Suprapubic skin (tissue), 3 donors: ENCODE data around the gene LINC00632.

Experiments used
- POLR2A ChIP-seq, 2 donors: fragments of 450-650 bp; IDR thresholded peaks; one replicate each; pipeline ENCODE4 v1.6.1; 2017; ENCODE audit warnings: antibody characterized with exemption in 2 of 2, mild to moderate bottlenecking in 2 of 2, moderate library complexity in 2 of 2
- TF ChIP-seq, protein P1 (sequence below), 2 donors: fragments of 200-600 bp in 1 of 2; fragments of 450-650 bp in 1 of 2; sonication (generic) in 1 of 2; IDR thresholded peaks; one replicate each; pipeline ENCODE4 v1.5.1; 2016 to 2019; ENCODE audit warnings: antibody characterized with exemption in 2 of 2, mild to moderate bottlenecking in 1 of 2, moderate library complexity in 1 of 2

- TF ChIP-seq, protein P1, sequence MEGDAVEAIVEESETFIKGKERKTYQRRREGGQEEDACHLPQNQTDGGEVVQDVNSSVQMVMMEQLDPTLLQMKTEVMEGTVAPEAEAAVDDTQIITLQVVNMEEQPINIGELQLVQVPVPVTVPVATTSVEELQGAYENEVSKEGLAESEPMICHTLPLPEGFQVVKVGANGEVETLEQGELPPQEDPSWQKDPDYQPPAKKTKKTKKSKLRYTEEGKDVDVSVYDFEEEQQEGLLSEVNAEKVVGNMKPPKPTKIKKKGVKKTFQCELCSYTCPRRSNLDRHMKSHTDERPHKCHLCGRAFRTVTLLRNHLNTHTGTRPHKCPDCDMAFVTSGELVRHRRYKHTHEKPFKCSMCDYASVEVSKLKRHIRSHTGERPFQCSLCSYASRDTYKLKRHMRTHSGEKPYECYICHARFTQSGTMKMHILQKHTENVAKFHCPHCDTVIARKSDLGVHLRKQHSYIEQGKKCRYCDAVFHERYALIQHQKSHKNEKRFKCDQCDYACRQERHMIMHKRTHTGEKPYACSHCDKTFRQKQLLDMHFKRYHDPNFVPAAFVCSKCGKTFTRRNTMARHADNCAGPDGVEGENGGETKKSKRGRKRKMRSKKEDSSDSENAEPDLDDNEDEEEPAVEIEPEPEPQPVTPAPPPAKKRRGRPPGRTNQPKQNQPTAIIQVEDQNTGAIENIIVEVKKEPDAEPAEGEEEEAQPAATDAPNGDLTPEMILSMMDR (IDR thresholded peaks at IDR 0.05) = no peak
- TF ChIP-seq POLR2A (IDR thresholded peaks at IDR 0.05) = no peak
These were observed 11.9 kb upstream of the LINC00632 start for GRCh38 chrX:140697618-140698017.
